Lower lobe of right lung (tissue), 2 donors: ENCODE results near the gene CXCL8. TPM values are rescaled to one million over a fixed set of nuclear protein-coding genes. Genes with fewer than 3 reads are reported as not detected.

Experiments
- ATAC-seq, 2 donors: fragments of 200-7000 bp; cut with Tn5 transposase; one replicate each; pipeline ENCODE4 v1.9.1; 2020 to 2022; ENCODE audit warnings: mild to moderate bottlenecking in 2 of 2, moderate library complexity in 2 of 2
- DNase-seq: peaks from one replicate; pipeline ENCODE4 v3.0.0-alpha.2; 2020
- H3K27ac ChIP-seq: fragments of 200-600 bp; one replicate; pipeline ENCODE4 v1.8.0; 2022
- H3K27me3 ChIP-seq: fragments of 200-600 bp; one replicate; pipeline ENCODE4 v1.8.0; 2022; ENCODE audit warnings: low read depth
- H3K36me3 ChIP-seq: fragments of 200-600 bp; one replicate; pipeline ENCODE4 v1.8.0; 2022; ENCODE audit warnings: mild to moderate bottlenecking
- H3K4me1 ChIP-seq: fragments of 200-600 bp; one replicate; pipeline ENCODE4 v1.8.0; 2022
- H3K4me3 ChIP-seq: fragments of 200-600 bp; one replicate; pipeline ENCODE4 v1.8.0; 2022; ENCODE audit warnings: mild to moderate bottlenecking
- H3K9me3 ChIP-seq: fragments of 200-600 bp; one replicate; pipeline ENCODE4 v1.8.0; 2022
- CTCF ChIP-seq: fragments of 200-600 bp; IDR thresholded peaks from one replicate; pipeline ENCODE4 v1.8.0; 2022; ENCODE audit warnings: antibody characterized with exemption, mild to moderate bottlenecking
- intact Hi-C: fragments of 100-400 bp; cut with DNase I; formaldehyde crosslinking; loops from one replicate; pipeline ENCODE4 v1.11.0; 2022
- total RNA-seq: library from RNA; stranded (reverse); fragmentation: NEBNext Ultra II Directional; extraction: Animal tissue kit (Norgen Biotek cat#: 25700); gene quantifications from one replicate; pipeline ENCODE4 v1.2.1, GENCODE V29; 2021
- donor health status: DM: no; HTN: yes; CAD: no; lungs with severe emphysema.

Gene CXCL8
- total RNA-seq, 1 donor from 2014 or later, result 6.2 TPM

GRCh38 chr4:73776321-73776729, 36.0 kb downstream of the CXCL8 start:
- intact Hi-C loops, result no loop called here
- Histone ChIP-seq H3K4me1 (peaks cover 12% of the 10 kb centered on the region), H3K9me3 (no peaks in the 10 kb centered on the region), H3K27ac (no peak overlapping the region), H3K36me3 (no peaks in the 10 kb centered on the region), H3K4me3 (no peak overlapping the region), H3K27me3 (no peaks in the 10 kb centered on the region)
- DNase-seq (no peak), ATAC-seq (peak in 1 of 2 donors; percentile 35)
- TF ChIP-seq CTCF, result no peak

GRCh38 chr4:73777612-73778011, 37.2 kb downstream of the CXCL8 start:
- no peaks in the 10 kb centered on the region for H3K27me3 ChIP-seq
- H3K27ac ChIP-seq, result no peak overlapping the region
- intact Hi-C loops, result no loop called here
- no peaks in the 10 kb centered on the region for H3K36me3 ChIP-seq
- no peak overlapping the region for H3K4me3 ChIP-seq
- H3K4me1 ChIP-seq, result peaks cover 12% of the 10 kb centered on the region
- DNase-seq, result no peak
- no peak for ATAC-seq
- H3K9me3 ChIP-seq, result no peaks in the 10 kb centered on the region
- TF ChIP-seq CTCF, result no peak

GRCh38 chr4:73780243-73780642, 39.9 kb downstream of the CXCL8 start:
- Histone ChIP-seq H3K36me3 (no peaks in the 10 kb centered on the region), H3K27me3 (no peaks in the 10 kb centered on the region), H3K4me3 (no peak overlapping the region), H3K4me1 (peaks cover 12% of the 10 kb centered on the region), H3K27ac (no peak overlapping the region), H3K9me3 (no peaks in the 10 kb centered on the region)
- intact Hi-C loops, result no loop called here
- DNase-seq, result no peak
- no peak for TF ChIP-seq CTCF
- ATAC-seq, result no peak

- no peak for ATAC-seq
- peaks cover 8% of the 10 kb centered on the region for H3K4me1 ChIP-seq
- TF ChIP-seq CTCF, result no peak
These were observed 40.5 kb downstream of the CXCL8 start for GRCh38 chr4:73780834-73781233.

GRCh38 chr4:73788411-73788810, 48.0 kb downstream of the CXCL8 start:
- intact Hi-C loops, result no loop called here
- DNase-seq, result no peak

More at GRCh38 chr4:73780834-73781233, 40.5 kb downstream of the CXCL8 start:
- Histone ChIP-seq H3K4me3 (no peak overlapping the region), H3K9me3 (no peaks in the 10 kb centered on the region), H3K36me3 (no peaks in the 10 kb centered on the region), H3K27ac (no peak overlapping the region), H3K27me3 (no peaks in the 10 kb centered on the region)
- intact Hi-C loops, result no loop called here
- DNase-seq, result no peak

More at GRCh38 chr4:73788411-73788810, 48.0 kb downstream of the CXCL8 start:
- Histone ChIP-seq H3K4me3 (no peak overlapping the region), H3K4me1 (no peaks in the 10 kb centered on the region), H3K27me3 (no peaks in the 10 kb centered on the region), H3K9me3 (no peaks in the 10 kb centered on the region), H3K27ac (no peak overlapping the region), H3K36me3 (no peaks in the 10 kb centered on the region)
- TF ChIP-seq CTCF, result no peak
- ATAC-seq, result no peak

Other genes with a start within 250 kb of the CXCL8 start
- 1.9 TPM for gene RASSF6, start 120.1 kb upstream of the CXCL8 start, total RNA-seq
- 0.50 TPM for gene CXCL6, start 96.1 kb downstream of the CXCL8 start, total RNA-seq
- gene PF4V1, start 112.7 kb downstream of the CXCL8 start, total RNA-seq, result not detected
- 7.0 TPM for gene CXCL1, start 128.8 kb downstream of the CXCL8 start, total RNA-seq
- 5.0 TPM for gene PF4, start 241.5 kb downstream of the CXCL8 start, total RNA-seq
- 9.7 TPM for gene PPBP, start 247.6 kb downstream of the CXCL8 start, total RNA-seq